NCI-H82 (cell line): ENCODE results near the gene KCNK2.
"Not testable (repeated sequence)": the region's sequence is repeated elsewhere in the genome, so short reads cannot be mapped to it uniquely, and the experiment has no call there.

Source experiments
- DNase-seq: peaks from one replicate; lab custom pipeline; 2025; lab: John Stamatoyannopoulos, UW

The KCNK2 gene

DNA sequence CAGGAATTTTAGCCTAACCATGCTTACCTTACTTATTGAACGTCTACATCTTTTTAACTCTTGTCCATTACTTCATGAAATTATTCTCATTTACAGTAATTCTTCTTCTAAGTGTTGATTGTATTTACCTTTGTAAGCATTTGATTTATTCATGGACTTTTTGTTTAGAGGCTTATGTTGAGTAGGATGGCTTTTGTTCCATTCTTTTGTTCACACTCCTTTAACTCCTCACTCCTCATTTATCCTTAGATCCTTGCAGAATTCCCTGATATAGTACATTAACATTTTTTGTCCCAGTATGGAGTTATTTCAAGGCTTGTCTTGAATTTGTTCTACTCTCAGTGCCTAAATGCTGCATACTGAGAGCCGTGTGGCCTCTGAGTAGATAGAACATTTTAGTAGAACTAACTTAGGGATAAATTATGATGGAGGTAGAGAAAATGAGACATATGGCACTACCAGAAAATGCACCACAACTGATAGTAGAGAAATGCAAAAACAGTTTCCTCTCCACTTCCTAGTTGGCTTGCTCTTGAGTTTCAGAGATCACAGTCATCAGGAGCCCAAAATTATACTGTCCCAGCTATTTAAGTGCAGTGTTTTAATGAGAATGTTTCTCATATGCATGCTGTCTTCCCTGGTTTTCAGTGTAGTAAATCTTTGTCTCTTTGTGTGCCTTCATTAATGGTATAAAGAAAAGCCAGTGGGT lies 69.5 kb downstream of the KCNK2 start:
- no peak for DNase-seq

DNA sequence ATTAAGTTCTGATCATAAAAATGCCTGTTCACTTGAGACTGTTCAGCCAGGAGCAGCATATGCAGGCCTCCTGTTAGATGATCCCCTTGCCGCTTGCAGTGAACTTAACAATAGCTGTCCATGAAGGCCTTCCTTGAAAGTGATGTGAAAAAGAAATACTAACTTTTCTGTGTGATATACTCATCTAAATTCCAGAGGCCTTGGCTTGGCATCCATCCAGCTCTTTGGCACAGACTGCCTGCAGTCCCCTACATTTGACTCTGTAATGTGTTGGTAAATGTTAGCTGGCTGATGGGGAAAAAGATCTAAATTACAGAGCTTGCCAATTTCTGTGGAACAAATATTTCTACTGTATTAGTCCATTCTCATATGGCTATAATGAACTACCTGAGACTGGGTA lies 73.7 kb downstream of the KCNK2 start:
- no peak for DNase-seq

DNA sequence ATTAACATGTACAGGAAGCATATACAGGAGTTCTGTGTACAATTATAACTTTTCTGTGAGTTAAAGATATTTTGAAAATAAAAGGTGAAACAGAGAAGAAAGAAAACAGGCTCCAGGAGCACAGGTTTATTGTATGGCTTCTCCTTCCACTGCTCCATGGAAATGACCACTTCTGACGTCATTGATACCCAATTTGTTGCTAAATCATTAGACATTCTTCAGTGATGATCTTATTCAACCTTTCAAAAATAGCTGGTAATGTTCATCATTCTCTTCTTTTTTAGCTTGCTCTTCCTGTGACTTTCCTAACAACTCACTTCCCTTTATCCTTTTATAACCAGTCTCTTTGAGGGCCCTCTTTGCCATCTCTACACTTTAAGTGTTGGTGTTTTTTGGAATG lies 77.8 kb downstream of the KCNK2 start:
- no peak for DNase-seq

DNA sequence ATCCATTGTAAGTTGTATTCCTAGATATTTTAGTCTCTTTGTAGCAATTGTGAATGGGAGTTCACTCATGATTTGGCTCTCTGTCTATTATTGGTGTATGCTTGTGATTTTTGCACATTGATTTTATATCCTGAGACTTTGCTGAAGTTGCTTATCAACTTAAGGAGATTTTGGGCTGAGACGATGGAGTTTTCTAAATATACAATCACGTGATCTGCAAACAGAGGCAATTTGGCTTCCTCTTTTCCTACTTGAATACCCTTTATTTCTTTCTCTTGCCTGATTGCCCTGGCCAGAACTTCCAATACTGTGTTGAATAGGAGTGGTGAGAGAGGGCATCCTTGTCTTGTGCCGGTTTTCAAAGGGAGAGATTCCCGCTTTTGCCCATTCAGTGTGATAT lies 80.6 kb downstream of the KCNK2 start:
- not testable (repeated sequence) for DNase-seq

DNA sequence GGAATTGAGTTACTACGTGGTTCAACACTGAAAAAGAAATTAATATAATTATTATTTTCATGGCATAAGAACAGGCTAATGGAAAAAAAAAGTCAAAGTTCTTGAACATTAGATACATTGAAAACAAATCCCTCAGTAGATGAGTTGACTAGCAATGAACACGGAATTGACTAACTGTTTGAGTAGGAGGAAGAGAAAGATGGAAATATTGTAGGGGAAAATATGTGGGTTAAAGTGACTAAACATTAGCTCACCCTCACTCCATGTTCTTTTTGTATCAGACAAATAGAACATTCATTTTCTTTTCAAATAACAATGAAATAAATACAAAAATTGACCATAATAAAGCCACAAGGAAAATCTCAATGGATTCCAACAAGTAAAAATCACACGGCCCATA lies 84.3 kb downstream of the KCNK2 start:
- no peak for DNase-seq

DNA sequence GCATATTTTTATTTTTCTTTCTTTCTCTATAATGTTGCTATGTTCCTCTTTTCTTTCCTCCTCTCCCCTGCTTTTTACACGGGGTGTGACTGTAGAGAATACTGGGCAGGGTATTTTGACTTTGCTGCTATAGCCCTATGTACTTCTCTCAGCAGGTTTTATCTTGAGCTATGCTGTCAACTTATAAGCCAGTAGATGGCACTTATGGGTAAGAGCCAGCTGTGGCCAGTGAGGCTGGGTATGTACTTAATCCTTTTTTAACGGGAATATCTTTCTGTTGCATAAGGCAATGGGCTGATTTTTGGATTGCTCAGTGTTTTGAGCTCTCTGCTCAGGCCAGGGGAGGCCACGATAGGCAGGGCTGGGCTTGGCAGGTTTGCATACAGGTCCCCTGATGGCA lies 99.0 kb downstream of the KCNK2 start:
- peak; percentile 63 for DNase-seq

DNA sequence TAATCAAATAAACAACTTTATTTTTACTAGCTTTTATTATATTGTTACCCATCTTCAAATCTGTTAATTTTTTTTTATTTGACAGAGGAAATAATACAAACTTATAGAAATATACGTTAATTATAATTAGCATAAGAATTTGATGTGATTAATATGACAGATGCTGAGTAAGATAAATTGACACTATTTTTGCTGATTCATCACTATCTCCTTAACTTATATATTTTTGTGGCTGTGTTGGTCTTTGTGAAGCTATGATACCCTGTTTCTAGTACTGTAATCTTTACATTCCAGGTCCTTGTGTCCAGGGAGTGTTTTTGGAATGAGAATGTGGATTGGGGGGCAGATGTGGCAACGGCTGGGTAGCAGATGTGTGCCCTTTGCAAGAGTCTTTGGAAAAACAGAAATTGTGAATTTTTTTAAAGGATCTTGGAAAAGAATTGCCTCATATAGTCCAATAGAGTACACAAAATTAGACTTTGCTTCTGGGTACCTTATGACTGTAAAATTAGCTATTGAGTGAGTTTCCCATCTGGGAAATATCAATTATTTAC lies 102.6 kb downstream of the KCNK2 start:
- DNase-seq = no peak

DNA sequence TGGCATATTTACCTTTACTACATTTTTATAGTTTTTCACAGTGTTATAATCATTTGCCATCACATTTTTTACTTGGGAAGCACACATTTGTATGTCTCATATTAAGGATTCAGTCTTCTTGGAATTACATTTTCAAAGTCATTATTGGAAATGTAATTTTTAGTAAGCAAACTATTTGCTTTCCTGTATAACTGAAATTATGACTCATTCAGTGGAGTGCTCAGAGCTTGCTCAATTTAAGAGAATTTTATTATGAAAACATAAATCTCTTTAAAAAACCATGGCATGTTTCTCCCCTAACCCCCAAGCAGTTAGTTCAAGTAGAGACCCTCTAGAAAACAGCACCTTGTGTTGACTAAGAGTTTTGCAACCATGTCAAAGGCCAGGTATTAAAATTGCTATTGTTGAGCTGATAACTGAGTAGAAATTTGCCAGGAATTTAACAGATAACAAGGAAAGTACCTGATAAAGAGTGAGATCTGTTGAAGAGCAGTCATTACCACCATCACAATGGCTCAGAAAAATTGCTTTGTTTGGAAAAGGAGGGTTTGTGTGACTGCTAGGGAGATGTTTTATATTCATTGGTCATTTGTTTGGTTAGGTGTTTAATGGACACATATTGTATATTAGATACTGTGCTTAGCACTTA lies 105.9 kb downstream of the KCNK2 start:
- DNase-seq = no peak

DNA sequence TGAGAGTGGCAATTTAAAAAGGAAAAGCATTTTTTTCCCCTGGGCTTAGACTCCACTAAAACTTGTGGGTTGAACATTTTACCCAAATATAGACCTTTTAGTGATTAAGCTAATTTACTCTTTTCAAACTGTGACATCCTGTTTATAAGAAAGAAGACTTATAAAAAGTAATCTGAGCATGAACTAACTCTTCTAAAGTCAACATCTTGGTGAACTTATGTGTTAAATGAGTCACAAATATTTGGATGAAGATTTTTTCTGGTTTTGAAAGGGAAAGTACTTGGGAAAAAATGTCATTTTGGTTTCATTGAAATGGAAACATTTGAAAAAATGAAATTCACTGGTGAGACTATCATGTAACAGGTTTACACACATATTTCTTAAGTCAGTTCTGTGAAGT lies 109.8 kb downstream of the KCNK2 start:
- no peak for DNase-seq

DNA sequence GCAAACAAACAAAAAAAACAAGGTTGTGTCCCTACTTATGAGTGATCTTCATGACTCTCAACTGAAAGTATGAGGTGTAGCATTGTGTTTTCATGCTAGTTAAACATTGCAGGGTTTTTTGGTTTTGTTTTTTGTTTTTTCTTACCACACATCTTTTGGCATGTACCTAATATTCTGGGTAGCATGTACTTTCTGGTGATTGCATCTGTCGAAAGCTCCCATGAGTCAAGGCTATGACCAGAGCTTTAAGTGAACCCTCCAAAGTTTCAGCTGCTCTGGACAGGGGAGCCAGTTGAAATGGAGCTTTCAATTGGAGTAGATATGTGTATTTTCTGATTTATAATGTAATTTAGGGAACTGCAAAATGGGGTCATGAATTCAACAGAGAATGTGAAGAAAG lies 115.5 kb downstream of the KCNK2 start:
- DNase-seq = no peak

DNA sequence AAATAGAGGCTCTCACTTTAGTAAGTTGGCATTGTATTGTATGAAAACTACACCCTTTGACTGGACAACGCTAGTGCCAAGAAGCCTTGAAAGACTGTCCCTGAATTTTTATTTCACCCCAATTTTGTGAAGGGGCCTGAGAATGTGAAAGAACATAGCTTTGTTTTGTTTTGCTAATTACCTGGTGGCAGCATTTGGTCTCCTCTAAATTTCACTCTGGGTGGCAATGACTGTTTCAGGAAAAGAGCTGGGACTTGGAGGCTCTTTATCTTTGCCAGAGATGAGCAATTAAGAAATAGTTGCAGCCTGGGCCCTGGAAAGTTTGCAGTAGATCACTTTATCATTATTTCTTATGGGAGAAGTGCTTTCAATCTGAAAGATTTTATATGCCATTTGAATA lies 117.6 kb downstream of the KCNK2 start:
- no peak for DNase-seq

DNA sequence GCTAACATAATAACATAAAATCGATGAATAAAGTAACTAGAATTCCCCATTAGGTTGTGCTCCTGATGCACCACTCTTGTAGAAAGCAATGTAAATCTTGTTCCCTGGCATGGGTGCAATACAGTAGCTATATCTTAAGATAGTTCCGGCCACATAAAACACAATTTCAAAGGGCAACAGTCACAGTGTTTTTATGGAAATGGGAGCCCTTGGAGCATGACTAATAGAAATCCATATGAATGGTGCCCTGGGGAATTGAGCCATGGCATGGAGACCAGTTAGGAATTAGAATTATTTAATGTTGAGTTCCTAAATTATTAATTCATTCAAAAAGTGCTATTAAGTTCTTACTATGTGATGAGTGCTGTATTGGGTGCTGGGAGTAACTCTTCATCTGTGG lies 118.7 kb downstream of the KCNK2 start:
- no peak for DNase-seq

DNA sequence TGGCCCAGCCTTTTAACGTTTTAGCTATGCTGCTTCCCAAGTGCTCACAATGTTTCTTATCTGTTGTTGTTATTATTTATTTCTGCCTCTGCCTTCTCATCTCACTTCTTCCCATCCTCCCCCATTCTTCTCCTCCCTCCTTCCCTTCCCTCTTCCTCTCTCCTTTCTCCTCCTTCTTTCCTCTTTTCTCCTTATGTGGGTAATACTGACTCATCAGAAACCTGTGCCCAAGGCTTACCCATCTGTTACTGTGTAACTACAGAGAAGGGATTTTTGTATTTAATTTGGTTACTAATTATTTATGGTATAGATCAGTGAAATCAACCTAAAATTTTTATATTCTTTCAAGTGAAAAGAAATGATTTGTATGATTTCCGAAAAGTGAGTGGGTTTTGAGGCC lies 120.3 kb downstream of the KCNK2 start:
- DNase-seq = no peak

DNA sequence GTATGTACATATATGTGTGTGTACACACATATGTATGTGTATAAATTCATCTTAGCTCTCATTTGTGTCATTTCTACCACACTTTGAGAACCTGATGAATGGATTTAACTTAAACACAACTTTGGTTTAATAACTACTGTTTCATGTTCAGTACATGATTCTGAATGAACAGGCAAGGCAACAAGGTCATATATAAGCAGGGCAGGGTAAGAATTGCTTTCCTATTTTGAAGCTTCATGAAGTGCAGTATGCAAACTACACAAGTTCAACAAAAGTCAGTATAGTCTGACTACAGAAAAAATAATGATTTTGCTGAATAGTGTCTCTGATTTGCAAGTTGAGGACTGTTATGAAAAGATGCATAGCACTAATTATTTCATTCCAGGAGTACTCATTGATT lies 127.6 kb downstream of the KCNK2 start:
- DNase-seq = no peak

DNA sequence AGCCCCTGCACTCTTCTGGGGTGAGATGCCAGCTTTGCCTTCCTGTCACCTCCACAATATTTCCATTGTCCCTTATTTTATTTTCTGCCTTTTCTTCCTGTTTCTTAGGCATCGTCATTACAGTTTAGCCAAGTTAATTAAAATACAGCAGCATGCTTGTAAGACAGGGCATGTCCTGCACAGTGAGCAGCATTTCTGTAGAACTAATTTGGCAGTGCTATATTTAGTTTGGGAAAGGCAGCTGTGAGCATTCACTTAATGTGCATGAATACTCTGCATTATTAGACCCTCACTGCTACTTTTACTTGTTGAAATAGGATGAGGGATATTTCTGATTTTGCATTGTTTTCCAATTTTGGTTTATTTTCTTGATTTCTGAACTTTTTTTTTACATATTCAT lies 133.3 kb downstream of the KCNK2 start:
- DNase-seq = no peak

DNA sequence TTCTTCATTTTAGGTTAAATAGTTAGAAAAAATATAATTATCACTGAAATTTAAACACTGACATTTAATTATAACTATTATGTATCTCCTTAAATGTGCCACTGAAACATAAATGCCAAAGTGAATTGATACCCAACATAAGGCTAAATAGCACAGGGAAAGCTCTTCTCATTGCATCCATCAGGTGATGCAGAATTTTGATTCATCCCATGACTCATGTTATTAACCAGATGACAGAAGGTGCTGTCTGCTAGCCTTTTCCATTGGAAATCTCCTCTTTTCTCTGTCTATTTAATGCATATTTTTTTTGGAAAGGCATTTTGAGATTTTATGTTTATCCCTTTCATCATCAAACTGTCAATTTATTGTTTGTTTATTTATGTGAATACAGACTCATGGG lies 136.8 kb downstream of the KCNK2 start:
- DNase-seq = no peak

DNA sequence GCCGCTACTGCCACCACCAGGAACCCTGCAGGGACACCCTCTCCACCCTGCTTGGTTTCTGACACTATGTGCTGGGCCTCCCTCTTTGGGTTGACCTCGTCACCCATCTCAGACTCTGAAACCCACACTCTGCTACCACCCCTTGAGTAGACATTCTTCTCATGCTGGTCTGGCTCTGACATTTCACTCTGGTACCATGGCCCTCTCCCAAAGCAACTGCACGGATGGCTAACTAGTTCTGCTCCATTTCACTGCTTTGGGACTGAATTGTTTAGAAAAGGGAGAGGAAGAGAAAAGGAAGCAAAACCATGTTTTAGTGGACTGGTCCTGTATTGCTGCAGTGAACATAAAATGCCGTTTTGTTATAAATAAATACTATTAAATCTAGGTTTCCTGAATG lies 137.8 kb downstream of the KCNK2 start:
- DNase-seq = no peak

DNA sequence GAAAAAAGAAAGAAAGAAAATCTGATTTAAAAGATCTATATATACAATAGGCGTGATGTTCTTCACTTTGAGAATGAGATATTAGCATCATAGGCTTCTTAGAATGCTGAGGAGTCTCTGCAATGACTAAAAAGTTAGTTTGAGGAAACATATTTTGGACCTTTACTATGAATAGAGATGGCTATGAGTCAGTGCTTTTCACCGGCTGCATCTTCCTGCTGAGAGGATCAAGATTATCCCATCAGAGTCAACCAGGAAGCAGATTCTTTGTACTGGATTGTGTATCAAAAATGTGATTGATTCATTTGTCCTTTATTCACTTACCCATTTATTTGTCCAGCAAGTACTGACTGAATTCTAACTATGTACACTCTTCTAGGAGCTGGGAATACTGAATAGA lies 144.2 kb downstream of the KCNK2 start:
- no peak for DNase-seq

DNA sequence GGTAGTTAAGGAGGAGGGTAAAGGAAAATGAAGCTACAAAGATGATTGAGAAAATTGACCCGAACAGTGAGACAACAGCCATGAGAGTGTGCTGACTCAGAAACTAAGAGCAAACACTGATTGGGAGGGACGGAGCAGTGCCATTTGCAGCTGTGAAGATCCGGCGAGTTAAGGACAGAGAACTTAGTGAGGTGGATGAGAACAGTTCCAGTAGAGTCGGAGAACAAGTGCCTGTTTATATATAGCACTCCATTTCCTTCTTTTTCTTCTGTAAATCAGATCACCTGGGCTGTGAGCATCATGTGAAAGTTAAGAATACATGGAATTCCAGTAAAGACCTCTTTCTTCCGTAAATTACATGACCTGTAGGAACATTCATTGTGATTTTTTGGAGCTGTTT lies 145.7 kb downstream of the KCNK2 start:
- no peak for DNase-seq

DNA sequence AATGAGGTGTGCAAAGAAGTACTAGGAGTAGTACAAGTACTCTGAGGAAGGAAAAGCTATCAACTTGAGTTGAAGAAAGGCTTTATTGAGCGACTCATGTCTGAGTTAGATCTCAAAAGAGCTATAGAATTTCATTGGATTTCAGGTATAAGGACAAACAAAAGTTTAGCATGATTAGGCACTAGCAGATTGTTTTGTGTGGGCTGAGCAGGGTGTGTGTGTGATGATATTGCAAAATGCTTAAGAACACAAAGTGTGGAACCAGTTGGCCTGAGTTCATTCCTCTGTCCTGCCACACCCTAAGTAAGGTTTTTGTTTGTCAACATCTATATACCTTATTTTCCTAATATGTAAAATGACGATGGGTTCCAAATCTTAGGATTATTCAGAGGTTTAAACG lies 158.9 kb downstream of the KCNK2 start:
- no peak for DNase-seq

DNA sequence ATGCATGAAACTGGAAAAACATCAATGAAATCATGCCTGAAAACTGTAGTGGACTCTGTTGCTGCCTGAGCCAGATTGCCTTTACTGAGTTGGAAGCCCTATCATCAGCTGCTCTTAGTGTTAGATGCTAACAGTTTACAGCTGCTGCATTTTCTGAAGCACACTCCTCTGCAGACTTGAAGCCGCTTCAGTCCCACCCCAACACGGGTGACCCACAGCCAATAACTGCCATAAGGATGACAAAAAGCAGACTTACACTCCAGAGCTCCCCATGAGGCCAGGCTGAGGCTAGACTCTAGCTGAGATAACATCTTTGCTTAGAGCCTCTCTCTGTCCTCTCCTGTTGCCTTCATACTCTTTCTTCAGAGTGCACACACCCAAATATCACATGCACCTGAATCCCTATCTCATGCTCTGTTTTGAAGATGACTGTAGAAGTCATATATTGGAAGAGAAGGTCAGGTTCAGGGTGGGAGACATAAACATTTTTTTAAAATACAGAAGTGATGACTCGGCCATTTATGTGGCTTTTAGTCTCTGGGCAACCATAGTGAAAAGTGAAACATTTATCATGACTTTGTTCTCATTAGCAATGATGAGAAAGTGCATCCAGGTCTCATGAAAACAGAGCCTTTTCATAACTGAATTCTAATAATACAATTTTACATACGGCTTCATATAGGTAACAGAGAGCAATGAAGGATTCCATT lies 161.0 kb downstream of the KCNK2 start:
- no peak for DNase-seq

DNA sequence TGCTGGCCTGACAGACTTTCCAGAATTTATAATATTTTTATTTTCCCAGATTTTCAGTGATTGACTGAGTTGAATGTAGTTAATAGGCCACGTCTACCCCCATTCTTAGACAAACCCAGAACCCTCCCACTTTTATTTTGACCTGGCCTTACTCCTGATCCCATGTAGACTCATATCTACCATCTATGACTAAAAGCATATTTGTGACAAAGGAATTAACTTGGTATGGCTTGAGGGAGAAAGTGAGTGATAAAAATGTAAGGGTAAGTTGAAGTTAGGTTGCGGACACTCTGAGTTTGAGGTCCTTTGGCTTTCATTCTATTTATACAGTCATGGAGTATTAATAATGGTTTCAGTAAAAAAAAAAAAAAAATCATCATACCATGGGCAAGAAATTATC lies 168.4 kb downstream of the KCNK2 start:
- no peak for DNase-seq

DNA sequence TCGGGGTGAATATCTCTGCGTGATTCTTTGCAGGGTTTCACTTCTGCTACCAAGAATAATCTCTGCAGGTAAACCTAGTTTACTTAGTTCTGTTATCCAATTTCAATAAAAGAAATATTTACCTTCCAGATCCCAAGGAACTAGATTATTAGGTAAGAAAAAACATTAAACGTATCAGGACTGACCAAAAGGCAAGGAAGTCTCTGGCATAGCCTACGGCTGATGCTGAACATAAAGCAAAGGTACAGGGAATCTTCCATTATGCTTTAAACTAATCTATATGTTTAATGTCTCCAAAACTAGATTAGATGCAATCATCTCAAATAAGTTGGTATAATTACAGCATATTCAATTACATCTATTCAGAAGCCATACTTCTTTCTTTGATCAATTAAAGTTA lies 168.9 kb downstream of the KCNK2 start:
- DNase-seq = no peak
